HG02970 (cell line): ENCODE results near the gene CXorf38.
"Not testable (repeated sequence)": the region's sequence is repeated elsewhere in the genome, so short reads cannot be mapped to it uniquely, and the experiment has no call there.

Experiments
- ATAC-seq: cut with Tn5 transposase; IDR thresholded peaks from one replicate; pipeline ENCODE4 v1.9.1; 2021; ENCODE audit warnings: mild to moderate bottlenecking, moderate library complexity, moderate number of reproducible peaks; ENCODE audit not compliant: unreplicated experiment, low FRiP score

CXorf38 gene

DNA sequence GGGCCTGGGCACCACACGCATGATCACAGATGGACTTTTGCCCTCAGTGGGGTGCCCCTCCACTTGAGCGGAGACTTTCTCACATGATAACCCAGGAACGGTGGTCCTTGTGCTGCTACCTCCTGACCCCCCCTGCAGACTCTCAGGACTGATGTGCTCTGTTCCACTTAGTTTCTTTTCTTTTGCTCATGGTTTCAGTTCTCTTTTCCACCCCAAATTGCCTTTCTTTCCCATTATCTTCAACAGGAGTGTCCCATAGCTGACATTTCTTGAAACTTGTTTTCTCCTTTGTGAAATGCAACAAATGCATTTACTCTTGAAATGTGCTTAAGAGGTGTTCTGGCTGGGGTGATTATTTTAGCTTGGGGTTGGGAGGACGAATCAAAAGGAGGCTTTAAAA, 15.2 kb downstream of the CXorf38 start:
- no peak for ATAC-seq

DNA sequence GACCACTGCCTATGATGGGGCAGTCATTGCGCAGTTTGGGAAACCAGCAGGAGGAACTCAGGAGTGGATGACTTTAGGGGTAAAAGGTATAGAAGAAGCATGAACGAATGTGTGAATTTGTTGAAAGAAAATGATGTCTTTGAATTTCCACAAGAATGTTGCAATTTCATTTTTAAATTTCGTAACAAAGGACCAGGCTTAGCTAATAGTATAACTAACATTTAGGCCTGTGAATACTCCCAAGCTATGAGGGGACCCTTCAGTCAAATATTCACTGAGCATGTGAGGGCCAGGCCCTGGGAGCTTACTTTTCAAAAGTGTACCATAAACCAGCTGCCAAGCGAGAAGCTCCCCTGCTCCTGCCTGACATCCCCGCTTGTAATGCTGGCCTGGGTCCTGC, 18.9 kb downstream of the CXorf38 start:
- ATAC-seq: no peak

DNA sequence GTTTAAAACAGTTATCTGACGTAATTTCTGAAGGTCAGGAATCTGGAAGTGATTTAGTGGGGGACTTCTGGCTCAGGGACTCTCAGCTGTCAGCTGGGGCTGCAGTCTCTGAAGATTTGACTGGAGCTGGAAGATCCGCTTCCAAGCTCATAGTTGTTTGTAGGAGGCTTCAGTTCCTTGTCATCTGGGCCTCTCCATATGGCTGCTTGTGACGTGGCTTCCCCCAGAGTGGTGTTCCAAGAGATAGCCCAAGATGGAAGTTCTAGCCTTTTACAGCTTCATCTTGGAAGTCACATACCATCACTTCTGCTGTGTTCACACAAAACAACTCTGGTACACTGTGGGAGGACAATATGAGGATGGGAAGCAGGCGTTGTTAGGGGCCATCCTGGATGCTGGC, 22.1 kb downstream of the CXorf38 start:
- ATAC-seq: no peak

DNA sequence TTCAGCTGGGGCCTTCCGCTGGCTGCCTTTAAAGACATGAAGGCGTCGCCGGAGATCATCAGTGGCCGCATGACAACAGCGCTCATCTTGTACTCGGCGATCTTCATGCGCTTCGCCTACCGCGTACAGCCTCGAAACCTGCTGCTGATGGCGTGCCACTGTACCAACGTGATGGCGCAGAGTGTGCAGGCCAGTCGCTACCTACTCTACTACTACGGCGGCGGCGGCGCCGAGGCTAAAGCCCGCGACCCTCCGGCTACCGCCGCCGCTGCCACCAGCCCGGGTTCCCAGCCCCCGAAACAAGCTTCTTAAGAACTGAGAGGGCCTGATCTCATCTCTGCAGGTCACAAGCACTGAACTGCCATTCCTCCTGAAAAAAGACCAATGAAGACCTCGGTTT, 23.7 kb downstream of the CXorf38 start:
- ATAC-seq: no peak

DNA sequence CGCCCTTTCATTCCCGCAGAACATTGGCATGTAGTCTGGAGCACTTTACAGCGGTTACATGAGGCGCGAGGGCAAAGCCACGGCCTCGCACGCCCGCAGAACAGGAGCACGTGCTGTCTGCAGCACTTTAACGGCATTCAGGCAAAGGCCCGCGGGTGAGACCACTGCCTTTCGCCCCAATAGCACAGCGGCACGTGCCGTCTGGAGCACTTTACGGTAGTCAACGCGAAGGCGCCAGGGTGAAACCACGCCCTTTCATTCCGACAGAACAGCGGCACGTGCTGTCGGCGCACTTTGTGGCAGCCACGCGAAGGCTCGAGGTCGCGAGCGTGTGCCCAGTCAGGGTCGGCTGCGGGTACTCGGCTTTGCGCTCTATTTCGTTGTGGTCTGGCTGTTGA, 24.2 kb downstream of the CXorf38 start, which contains the start of gene MPC1L:
MPC1L (plus strand) TSS at position 290 of the 398 bp plus-strand sequence. CDS start 138 bp downstream, outside the sequence.
- ATAC-seq: no peak

DNA sequence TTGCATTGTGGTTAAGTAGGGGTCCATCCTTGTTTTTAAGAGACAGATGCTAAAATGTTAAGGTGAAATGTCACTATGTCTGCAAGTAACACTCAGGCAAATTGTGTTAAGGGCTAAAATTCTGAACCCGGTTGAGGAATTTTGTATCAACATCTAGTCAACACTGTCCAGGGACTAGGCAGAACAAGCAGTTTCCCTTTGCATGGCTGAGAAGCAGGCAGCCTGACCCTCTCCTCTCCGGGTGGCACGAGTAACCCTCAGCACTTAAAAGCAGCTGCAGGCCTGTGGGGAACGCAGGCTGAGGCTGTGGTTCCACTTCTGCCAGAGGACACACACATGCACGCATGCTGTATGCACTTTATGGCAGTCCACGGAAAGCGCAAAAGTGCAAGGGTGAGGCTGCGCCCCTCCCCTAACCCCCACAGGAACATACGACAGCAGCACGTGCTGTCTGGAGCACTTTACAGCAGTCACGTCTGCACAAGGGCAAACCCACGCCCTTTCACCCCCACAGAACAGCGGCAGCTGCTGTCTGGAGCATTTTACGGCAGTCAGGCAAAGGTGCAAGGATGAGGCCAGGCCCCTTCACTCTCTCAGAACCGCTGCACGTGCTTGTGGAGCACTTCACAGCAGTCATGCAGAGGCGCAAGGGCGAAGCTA, 24.8 kb downstream of the CXorf38 start:
- ATAC-seq: no peak

DNA sequence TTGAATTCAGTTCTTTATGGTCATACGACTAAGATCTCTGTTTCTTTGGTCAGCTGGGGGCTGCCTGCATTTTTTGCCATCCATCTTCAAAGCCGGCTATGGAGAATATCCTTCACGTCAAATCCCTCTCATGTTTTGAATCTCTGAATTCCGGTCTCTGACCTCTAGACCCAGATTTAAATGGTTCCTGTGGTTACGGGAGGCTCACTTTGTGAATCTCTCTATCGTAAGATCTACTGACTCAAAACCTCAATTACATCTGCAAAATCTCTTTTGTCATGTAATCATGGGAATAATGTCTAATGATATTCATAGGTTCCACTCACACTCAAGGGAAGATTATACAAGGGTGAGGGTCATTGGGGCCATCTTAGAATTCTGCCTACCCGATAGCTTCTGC, 29.8 kb downstream of the CXorf38 start:
- ATAC-seq: no peak

DNA sequence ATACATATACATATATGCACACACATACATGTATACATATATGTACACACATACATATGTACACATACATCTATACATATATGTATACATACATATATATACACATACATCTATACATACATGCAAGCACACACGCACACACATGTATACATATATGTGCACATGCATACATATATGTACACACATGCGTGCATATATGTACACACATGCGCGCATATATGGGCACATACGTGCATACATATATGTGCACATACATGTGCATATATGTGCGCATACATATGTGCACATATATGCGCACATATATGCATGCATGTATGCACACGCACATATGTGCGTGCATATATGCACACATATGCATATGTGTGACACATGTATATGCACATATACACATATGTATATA, 31.4 kb downstream of the CXorf38 start:
- no peak for ATAC-seq

DNA sequence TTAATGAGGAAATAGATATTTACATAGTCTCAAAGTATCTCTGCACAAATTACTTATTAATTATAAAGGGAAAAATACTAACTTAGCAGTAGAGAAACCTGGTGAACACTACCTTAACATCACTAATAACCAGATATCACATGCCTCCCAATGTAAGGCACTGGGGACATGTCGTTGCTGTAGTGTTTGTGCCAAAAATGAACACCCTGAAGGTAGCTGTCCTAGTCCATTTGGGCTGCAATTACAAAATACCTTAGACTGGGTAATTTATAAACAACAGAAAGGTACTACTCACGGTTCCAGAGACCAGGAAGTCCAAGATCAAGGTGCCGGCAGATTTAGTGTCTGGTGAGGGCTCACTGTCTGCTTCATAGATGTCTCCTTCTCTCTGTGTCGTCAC, 34.9 kb downstream of the CXorf38 start:
- no peak for ATAC-seq

DNA sequence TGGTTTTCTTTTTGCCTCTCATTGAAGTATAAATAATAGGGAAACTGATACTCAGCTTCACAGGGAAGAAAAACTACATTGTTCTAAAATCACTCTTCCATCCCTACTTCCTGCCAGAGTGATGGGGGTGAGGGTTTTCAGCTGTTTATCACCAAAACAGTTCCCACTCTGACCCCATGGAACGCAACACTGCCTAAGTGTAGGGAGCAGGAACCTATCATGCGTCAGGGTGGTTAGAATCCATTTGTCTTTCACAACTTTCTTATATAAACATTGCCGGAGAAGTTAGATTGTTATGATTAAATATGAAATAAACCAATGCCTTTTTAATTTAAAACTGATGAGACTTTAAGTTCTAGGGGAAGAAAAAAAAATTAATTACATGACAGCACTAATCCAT, 40.0 kb downstream of the CXorf38 start:
- no peak for ATAC-seq

DNA sequence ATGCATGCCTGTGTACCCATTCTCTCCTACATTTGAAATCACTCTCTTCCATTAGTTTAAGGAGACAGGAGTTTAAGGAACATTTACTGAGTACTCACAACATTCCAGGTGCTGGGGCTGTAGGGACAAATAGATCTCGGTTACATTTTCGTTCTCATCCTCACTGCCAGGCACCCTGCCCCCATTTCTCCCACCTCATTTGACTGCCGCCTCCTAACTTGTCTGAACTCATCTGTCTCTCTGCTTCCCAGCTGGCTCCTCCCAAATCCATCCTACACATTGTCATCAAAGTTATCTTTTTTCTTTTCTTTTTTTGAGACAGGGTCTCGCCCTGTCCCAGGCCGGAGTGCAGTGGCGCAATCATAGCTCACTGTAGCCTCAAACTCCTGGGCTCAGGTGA, 43.9 kb downstream of the CXorf38 start:
- no peak for ATAC-seq

DNA sequence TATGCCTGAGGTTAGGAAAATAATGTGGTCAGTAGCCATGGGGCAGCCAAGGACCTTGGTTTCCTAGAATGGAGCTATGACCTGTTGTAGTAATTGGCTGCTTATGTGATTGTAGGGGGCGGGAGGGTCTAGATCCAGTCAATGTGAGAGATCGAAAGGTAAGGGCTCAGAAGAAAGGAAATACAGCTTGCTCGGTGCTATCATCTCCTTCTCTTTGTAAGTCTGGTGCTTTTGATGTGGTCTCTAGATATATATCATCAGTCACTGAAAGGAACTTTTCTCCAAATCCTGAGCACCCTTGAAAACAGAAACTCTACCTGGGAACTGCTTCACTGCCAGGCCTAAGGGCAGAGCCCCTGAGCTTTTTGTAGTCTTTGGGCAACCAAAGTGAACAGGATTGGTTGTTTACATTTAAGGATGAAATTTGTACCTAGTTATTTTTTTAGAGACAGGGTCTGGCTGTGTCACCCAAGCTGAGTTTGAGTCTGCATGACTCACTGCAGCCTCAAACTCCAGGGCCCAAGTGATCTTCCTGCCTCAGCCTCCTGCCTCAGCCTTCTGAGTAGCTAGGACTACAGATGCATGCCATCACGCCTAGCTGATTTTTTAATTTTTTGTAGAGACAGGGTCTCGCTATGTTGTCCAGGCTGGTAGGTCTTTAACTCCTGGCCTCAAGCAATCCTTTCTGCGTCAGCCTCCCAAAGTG, 57.6 kb downstream of the CXorf38 start:
- ATAC-seq: not testable (repeated sequence)

DNA sequence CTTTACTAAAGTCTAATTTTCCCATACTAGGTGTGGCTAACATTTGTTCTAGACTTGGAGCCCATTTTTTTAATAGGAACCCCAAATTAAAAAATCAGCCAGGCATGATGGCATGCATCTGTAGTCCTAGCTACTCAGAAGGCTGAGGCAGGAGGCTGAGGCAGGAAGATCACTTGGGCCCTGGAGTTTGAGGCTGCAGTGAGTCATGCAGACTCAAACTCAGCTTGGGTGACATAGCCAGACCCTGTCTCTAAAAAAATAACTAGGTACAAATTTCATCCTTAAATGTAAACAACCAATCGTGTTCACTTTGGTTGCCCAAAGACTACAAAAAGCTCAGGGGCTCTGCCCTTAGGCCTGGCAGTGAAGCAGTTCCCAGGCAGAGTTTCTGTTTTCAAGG, 59.7 kb downstream of the CXorf38 start:
- ATAC-seq: not testable (repeated sequence)

DNA sequence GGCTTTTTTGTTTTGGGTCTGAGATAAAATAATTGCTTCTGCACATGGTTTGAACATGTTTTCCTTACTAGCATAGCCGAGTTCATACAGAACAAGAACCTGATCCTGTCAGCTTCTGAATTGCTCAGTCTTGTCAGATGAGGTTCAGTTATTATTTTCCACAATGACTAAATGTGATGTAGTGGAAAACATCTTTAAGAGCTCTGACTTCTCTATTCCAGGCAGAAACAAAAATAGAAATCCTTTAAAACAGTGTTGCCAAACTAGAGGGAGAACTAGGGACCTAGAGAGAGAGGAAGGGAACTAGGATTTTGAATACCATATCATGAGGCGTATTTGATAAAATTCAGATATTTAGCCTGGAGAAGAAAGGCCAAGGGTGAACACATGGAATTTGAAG, 64.5 kb downstream of the CXorf38 start:
- no peak for ATAC-seq

DNA sequence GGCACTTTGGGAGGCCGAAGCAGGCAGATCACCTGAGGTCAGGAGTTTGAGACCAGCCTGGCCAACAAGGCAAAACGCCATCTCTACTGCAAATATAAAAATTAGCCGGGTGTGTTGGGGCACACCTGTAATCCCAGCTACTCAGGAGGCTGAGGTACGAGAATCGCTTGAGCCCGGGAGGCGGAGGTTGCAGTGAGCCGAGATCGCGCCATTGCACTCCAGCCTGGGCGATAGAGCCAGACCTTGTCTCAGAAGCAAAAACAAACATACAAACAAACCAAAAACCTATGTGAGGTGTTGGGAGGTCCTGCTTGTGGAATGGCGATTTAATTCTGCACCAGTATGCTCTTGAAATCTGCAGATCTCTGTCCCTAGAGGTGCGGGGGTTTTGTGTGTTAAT, 65.2 kb downstream of the CXorf38 start:
- not testable (repeated sequence) for ATAC-seq

DNA sequence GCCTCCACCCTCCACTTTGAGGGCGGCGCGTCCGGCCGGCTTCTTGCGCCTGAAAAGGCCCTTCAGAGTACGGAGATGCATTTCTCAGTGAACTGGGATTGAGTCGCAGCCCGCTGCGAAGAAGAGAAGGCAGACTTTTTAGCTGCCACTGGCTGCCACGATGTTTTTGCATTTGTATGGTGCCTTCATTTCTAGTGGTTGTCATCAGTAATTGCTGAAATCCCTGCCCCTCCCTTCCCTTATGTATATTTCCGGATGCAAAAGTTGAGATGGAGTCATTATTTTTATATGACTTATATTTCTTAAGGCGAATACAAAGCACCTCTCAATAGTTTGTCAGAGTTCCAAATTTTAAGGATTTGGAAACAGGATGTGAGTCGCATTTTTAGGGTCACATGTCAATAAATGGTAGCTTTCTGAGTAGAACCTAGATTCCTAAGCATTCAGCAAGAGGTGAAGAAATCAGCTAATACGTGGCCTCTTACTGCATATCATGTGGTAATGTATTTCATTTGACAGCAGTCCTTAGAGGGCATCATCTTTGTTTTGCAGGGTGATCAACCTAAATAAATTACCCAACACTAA, 65.9 kb downstream of the CXorf38 start:
- no peak for ATAC-seq

DNA sequence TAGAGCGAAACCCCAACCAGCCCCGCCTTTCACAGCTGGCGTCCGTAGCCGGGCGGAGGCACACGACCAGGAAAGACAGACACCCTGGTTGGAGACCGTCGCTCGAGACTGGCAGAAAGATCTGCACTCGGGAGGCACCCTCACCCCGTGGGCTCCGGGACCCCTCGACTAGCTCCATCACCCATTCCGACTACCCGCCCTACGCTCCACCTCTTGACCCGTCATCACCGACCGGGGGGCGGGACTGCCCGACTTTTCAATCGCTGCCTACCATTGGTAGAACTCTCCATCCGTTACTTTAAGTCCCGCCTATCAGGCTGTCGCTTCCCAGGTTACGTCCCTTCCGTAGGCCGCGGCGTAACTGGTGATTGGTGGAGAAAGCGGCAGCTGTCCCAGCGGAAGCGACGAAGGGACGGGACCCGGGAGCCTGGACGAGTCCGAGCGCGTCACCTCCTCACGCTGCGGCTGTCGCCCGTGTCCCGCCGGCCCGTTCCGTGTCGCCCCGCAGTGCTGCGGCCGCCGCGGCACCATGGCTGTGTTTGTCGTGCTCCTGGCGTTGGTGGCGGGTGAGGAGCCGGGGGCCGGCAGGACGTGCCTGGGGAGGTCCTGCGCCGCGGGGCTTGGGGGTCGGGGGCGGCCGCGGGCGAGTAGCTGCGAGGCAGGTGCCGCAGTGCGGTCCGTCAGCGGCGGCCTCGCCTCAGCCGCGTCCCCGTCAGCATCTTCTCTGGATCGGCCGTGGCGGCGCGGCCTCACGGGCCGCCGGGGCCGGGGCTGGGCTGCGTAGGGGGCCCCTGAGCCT, 66.6 kb downstream of the CXorf38 start, which contains the start of gene ATP6AP2:
ATP6AP2 (plus strand) TSS at position 434 of the 799 bp plus-strand sequence; CDS start at position 530, 96 bp downstream.
- ATAC-seq: peak; percentile 95

DNA sequence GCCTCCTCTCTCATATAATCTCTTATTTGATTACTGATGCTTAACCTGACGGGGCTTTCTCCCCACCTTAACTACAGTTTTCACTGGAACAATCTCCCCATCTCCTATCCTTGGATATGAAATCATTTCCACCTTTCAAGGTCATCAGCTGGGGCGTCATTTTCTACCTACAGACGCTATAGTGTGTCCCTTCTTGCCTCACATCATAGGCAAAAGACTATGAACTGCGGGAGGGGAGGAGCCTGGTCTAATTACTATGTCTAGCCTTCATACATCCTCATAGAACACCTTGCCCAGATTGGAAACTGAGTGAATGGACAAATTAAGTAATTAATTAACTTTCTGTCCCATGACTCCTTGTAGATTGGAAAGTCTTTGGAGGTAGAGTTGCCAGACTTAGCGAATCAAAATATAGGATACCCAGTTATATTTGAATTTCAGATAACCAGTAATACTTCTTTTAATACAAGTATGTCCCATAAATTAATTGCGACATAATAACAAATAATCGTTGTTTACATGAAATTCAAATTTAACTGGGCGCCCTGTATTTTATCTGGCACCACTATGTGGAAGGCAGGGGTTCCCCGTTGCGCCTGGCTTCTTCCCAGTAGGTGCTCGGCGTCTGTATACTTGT, 67.3 kb downstream of the CXorf38 start:
- ATAC-seq: no peak

DNA sequence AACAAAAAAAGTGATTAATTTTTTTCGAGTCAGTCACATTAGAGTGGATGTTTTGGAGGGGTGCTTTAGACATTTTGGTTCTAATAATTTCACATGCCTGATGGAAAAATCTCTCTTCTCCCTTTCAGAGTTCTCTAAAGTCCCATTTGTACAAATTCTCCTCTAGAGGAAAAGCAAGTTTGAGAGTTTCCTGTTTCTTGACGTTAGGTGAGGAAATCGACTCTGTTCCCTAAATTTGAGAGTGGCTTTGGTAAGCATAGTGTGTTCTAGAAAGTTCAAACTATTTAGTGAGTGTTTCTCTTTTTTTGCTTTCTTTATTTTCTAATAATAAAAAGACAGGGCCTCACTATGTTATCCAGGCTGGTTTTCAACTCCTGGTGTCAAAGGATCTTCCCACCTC, 68.2 kb downstream of the CXorf38 start:
- no peak for ATAC-seq

DNA sequence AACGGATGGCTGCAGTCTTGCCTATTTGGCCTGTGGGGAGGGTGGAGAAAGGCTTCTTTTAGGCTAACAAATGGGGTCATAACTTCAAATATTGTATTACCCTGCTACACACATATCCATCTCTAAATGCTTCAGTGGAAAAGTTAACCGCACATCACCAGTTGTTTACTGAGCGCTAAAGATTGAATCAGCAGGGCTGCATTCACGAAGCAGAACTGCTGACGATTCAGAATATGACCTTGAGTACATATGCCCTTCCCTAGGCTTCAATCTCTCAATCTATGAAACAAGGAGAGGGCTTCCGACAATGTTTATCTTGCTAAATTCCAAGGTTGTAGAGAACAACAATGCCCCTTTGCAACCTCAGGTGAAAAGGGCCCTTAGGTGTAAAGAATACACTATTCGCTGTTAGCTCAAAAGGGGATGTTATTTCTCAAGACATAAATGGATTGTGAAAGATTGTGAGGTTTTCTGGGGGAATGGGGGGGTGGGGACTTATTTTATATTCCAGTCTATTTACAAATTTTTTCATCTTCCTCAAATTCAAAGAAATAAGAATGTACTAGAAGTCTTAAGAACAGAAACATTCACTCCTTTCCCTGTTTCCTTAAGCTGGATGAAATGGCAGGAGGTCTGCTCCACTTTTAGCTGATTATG, 69.2 kb downstream of the CXorf38 start:
- ATAC-seq: no peak
